ENCODE measurements around the gene CYP24A1.

The CYP24A1 gene

DNA sequence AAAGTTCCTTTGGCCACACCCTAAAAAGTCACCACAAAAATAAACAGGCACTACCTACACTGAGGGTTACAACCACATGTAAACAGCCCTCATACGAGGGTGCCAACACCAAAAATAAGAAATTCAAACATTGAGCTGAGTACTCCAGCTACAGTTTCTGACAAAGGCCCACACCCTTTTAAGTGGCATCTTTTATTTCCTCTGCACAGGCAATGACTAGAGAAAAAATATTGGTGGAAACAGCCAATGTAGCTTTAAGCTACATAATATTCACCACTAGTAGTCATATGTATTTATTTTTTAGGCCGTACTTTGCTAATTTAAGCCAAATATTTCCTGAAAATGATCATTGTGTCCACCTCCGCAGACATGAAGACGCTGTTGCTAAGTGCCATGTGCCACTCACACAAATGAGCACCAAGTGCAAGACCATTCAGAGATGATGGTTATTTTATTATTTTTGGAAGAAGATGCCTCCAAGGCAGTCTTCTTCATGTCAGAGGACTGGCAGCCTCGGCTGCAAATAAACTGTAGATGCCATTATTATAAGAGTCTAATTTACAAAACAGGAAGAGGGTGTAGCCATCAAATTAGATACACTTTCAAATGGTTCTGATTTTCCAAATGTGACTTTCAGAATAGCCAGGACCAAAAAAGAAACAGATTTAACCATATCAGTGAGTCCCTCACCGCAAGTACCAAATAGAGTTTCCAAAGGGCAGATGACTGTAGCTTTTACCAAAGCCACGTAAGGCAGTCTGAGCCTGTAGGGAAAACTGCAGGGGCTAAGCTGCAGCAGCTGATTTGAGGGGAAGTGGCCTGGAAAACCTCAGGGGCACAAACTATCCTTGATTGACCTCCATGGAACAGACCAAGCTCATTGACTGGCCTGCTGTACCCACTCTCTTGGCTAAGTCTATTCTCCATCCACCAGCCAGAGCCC lies 13.4 kb downstream of the CYP24A1 start:
- Mint-ChIP-seq H3K27ac (no peak overlapping the region), H3K27me3 (peaks cover 26% of the 10 kb centered on the region), H3K9me3 (no peaks in the 10 kb centered on the region), H3K4me3 (no peak overlapping the region), H3K4me1 (ENCODE audit: low read depth) (no peaks in the 10 kb centered on the region), H3K36me3 (ENCODE audit: low read depth) (no peaks in the 10 kb centered on the region)

- Mint-ChIP-seq H3K27me3 (peaks cover 24% of the 10 kb centered on the region), H3K4me1 (ENCODE audit: low read depth) (no peaks in the 10 kb centered on the region), H3K27ac (no peak overlapping the region), H3K4me3 (no peak overlapping the region), H3K9me3 (no peaks in the 10 kb centered on the region), H3K36me3 (ENCODE audit: low read depth) (no peaks in the 10 kb centered on the region)
Observed at GRCh38 chr20:54158856-54159418, 14.8 kb downstream of the CYP24A1 start.

DNA sequence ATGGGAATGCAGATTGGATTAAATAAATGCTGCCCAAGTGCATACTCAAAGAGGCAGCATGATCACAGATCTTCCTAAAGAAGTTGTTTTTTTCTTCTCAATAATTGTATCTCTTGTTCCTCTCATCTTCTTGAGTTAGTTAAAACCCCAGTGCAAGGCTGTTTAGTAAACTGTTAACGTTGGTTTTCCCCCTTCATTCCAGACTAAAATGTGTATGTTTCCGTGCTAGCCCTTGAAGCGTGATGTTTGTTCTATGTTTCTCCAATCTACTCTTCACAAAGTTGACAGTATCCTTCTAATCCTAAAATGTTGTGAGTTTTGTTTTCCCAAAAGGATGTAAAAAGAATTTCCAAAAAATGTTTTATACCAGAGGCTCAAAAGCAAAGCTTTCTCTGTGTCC lies 15.6 kb downstream of the CYP24A1 start:
- no peak overlapping the region for H3K27ac Mint-ChIP-seq
- H3K4me1 Mint-ChIP-seq (ENCODE audit: low read depth) = no peaks in the 10 kb centered on the region
- no peaks in the 10 kb centered on the region for H3K36me3 Mint-ChIP-seq (ENCODE audit: low read depth)
- no peaks in the 10 kb centered on the region for H3K9me3 Mint-ChIP-seq
- no peak overlapping the region for H3K4me3 Mint-ChIP-seq
- H3K27me3 Mint-ChIP-seq = peaks cover 23% of the 10 kb centered on the region

DNA sequence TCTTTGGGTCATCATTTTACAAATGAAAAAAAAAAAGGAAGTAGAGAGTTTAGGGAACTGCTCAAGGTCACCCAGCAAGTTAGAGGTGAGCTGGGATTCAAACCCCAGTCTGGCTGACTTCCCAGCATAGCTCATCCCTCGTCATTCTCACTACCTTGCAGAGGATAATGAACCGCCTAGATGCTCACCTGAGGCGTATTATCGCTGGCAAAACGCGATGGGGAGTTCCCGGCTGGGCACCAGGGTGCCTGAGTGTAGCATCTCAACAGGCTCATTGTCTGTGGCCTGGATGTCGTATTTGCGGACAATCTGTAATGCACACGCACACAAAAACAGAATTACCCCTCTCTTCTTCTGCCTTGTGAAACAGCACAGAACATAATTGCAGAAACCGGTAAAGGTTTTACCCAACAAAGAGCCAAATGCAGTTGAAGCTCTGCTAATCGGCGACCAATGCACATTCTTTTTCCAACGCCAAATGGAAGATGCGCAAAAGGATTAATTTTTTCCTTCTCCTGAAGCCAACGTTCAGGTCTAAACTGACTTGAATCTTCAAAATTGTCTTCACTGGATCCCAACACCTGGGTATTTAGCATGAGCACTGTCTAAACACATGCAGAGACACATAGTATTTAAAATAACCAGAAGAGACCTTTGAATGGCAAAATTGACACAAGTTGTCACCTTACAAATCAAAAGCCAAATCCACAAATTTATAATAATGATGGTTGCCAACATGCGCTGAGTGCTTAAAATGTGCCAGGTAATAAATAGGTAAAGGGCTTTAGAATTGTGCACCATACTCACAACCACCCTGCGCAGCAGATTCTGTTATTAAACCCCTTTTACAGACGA lies 16.6 kb downstream of the CYP24A1 start:
- no peak overlapping the region for H3K4me3 Mint-ChIP-seq
- H3K36me3 Mint-ChIP-seq (ENCODE audit: low read depth) = no peaks in the 10 kb centered on the region
- peaks cover 16% of the 10 kb centered on the region for H3K27me3 Mint-ChIP-seq
- H3K9me3 Mint-ChIP-seq = no peaks in the 10 kb centered on the region
- no peak overlapping the region for H3K27ac Mint-ChIP-seq
- H3K4me1 Mint-ChIP-seq (ENCODE audit: low read depth) = no peaks in the 10 kb centered on the region

- Mint-ChIP-seq H3K27me3 (peaks cover 13% of the 10 kb centered on the region), H3K27ac (no peak overlapping the region), H3K9me3 (no peaks in the 10 kb centered on the region), H3K4me3 (no peak overlapping the region), H3K36me3 (ENCODE audit: low read depth) (no peaks in the 10 kb centered on the region), H3K4me1 (ENCODE audit: low read depth) (no peaks in the 10 kb centered on the region)
Observed at GRCh38 chr20:54156522-54156921, 17.3 kb downstream of the CYP24A1 start.

- H3K9me3 Mint-ChIP-seq = no peaks in the 10 kb centered on the region
- no peaks in the 10 kb centered on the region for H3K4me1 Mint-ChIP-seq (ENCODE audit: low read depth)
- no peak overlapping the region for H3K27ac Mint-ChIP-seq
- H3K27me3 Mint-ChIP-seq = peaks cover 7% of the 10 kb centered on the region
- H3K36me3 Mint-ChIP-seq (ENCODE audit: low read depth) = no peaks in the 10 kb centered on the region
- H3K4me3 Mint-ChIP-seq = no peak overlapping the region
Observed at GRCh38 chr20:54155736-54156317, 18.0 kb downstream of the CYP24A1 start.

GRCh38 chr20:54154439-54154838 lies 19.3 kb downstream of the CYP24A1 start:
- Mint-ChIP-seq H3K27ac (no peak overlapping the region), H3K4me1 (ENCODE audit: low read depth) (no peaks in the 10 kb centered on the region), H3K27me3 (peaks cover 5% of the 10 kb centered on the region), H3K36me3 (ENCODE audit: low read depth) (no peaks in the 10 kb centered on the region), H3K9me3 (no peaks in the 10 kb centered on the region), H3K4me3 (no peak overlapping the region)

DNA sequence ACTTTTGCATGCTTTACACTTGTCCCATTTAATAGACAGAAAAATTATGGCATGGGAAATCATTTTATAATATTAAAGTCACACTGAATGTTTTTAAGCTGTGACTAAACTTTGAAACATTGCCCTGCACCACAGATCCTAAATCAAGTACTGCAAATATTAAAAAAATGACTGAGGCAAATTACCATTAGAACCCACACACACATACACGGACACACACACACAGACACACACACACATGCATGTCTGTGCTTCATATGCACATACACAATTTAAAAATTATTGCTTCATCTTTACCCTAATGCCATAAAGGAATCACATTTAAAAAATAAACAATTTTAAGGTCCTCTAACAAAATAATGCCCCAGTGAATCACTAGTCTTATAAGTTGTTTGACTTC lies 19.9 kb downstream of the CYP24A1 start:
- no peak overlapping the region for H3K4me3 Mint-ChIP-seq
- no peaks in the 10 kb centered on the region for H3K9me3 Mint-ChIP-seq
- peaks cover 9% of the 10 kb centered on the region for H3K27me3 Mint-ChIP-seq
- no peaks in the 10 kb centered on the region for H3K4me1 Mint-ChIP-seq (ENCODE audit: low read depth)
- H3K27ac Mint-ChIP-seq = no peak overlapping the region
- H3K36me3 Mint-ChIP-seq (ENCODE audit: low read depth) = no peaks in the 10 kb centered on the region

DNA sequence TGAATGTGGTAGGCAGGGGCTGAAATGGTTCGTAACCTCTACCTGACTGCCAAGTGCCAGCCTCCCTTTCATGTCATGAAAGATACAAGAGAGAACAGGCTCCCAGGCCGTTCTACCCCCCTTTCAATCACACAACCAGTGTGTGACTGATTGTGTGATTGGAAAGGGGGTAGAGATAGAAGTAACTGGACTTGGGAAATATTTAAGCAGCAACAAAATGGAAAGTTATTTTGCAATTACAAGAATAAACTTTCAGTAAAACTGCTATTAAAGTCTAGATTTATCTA lies 20.8 kb downstream of the CYP24A1 start:
- H3K27ac Mint-ChIP-seq = no peak overlapping the region
- H3K27me3 Mint-ChIP-seq = peaks cover 11% of the 10 kb centered on the region
- H3K36me3 Mint-ChIP-seq (ENCODE audit: low read depth) = no peaks in the 10 kb centered on the region
- no peaks in the 10 kb centered on the region for H3K9me3 Mint-ChIP-seq
- H3K4me3 Mint-ChIP-seq = no peak overlapping the region
- no peaks in the 10 kb centered on the region for H3K4me1 Mint-ChIP-seq (ENCODE audit: low read depth)

GRCh38 chr20:54152227-54153040 lies 21.4 kb downstream of the CYP24A1 start:
- H3K4me1 Mint-ChIP-seq (ENCODE audit: low read depth) = no peaks in the 10 kb centered on the region

GRCh38 chr20:54151511-54152226 lies 22.1 kb downstream of the CYP24A1 start:
- no peak overlapping the region for H3K27ac Mint-ChIP-seq
- H3K27me3 Mint-ChIP-seq = peaks cover 11% of the 10 kb centered on the region
- no peaks in the 10 kb centered on the region for H3K4me1 Mint-ChIP-seq (ENCODE audit: low read depth)
- no peaks in the 10 kb centered on the region for H3K9me3 Mint-ChIP-seq
- no peaks in the 10 kb centered on the region for H3K36me3 Mint-ChIP-seq (ENCODE audit: low read depth)
- no peak overlapping the region for H3K4me3 Mint-ChIP-seq

More at GRCh38 chr20:54152227-54153040, 21.4 kb downstream of the CYP24A1 start:
- Mint-ChIP-seq H3K4me3 (no peak overlapping the region), H3K36me3 (ENCODE audit: low read depth) (no peaks in the 10 kb centered on the region), H3K9me3 (no peaks in the 10 kb centered on the region), H3K27ac (no peak overlapping the region), H3K27me3 (peaks cover 11% of the 10 kb centered on the region)

GRCh38 chr20:54151075-54151439 lies 22.7 kb downstream of the CYP24A1 start:
- no peak overlapping the region for H3K4me3 Mint-ChIP-seq
- no peaks in the 10 kb centered on the region for H3K4me1 Mint-ChIP-seq (ENCODE audit: low read depth)
- H3K27ac Mint-ChIP-seq = no peak overlapping the region
- peaks cover 7% of the 10 kb centered on the region for H3K27me3 Mint-ChIP-seq
- H3K36me3 Mint-ChIP-seq (ENCODE audit: low read depth) = no peaks in the 10 kb centered on the region
- H3K9me3 Mint-ChIP-seq = no peaks in the 10 kb centered on the region

DNA sequence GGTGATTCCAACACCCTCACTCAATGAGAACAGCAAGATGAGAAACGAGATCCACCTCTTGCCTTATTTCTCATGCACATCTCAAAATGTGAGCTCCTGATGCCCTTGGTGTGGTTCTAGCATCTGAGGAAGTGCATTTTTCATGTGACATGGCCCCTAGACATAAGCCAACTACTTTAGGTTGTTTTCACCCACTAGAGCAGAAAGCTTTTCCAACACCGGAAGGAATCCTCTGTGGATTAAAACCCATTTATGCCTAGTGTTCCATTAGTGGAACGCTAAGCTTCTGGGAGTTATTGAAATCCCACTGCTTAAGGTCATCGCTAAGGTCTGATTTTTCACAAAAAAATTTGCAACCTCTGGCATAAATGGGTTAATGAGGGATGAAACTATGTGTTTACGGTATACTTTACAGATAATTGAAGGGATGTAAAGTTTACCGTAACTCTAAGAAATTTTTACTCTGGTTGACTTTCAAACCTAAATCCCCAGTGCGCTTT lies 24.0 kb downstream of the CYP24A1 start:
- no peaks in the 10 kb centered on the region for H3K36me3 Mint-ChIP-seq (ENCODE audit: low read depth)
- H3K27ac Mint-ChIP-seq = no peak overlapping the region
- no peaks in the 10 kb centered on the region for H3K9me3 Mint-ChIP-seq
- no peaks in the 10 kb centered on the region for H3K4me1 Mint-ChIP-seq (ENCODE audit: low read depth)
- H3K27me3 Mint-ChIP-seq = peaks cover 7% of the 10 kb centered on the region
- no peak overlapping the region for H3K4me3 Mint-ChIP-seq
